Lung (tissue), 12 donors: ENCODE measurements around the gene LINC01488. TPM values are rescaled to one million over a fixed set of nuclear protein-coding genes. Genes with fewer than 3 reads are reported as not detected.

ENCODE experiments used
- ATAC-seq: fragments of 200-7000 bp; cut with Tn5 transposase; one replicate; pipeline ENCODE4 v1.9.1; 2020; ENCODE audit warnings: moderate number of reproducible peaks; ENCODE audit not compliant: insufficient read depth, low FRiP score
- DNase-seq, 3 donors: peaks; one replicate each; pipeline ENCODE4 v3.0.0-alpha.2; 2013 to 2017
- H3K27ac ChIP-seq, 2 donors: one replicate each; pipeline ENCODE4 v1.5.1; 2013; ENCODE audit warnings: mild to moderate bottlenecking in 2 of 2, moderate library complexity in 2 of 2, control low read depth in 1 of 2, inconsistent platforms in 1 of 2, low read depth in 1 of 2, low read length in 1 of 2
- H3K27me3 ChIP-seq, 3 donors: one replicate each; pipeline ENCODE4 v1.5.1; 2013; ENCODE audit warnings: low read length in 2 of 3; ENCODE audit not compliant: control insufficient read depth in 3 of 3, insufficient read depth in 3 of 3
- H3K36me3 ChIP-seq, 4 donors: one replicate each; pipeline ENCODE4 v1.5.1; 2013; ENCODE audit warnings: low read length in 4 of 4, mild to moderate bottlenecking in 1 of 4, moderate library complexity in 1 of 4; ENCODE audit not compliant: control insufficient read depth in 4 of 4, insufficient read depth in 4 of 4
- H3K4me1 ChIP-seq, 5 donors: one replicate each; pipeline ENCODE4 v1.5.1; 2013; ENCODE audit warnings: low read length in 5 of 5, mild to moderate bottlenecking in 2 of 5, moderate library complexity in 1 of 5; ENCODE audit not compliant: control insufficient read depth in 5 of 5, insufficient read depth in 5 of 5
- H3K4me3 ChIP-seq: one replicate; pipeline ENCODE4 v1.5.1; 2013; ENCODE audit warnings: mild to moderate bottlenecking, control low read depth, moderate library complexity
- H3K9ac ChIP-seq, 2 donors: one replicate each; pipeline ENCODE4 v1.5.1; 2013; ENCODE audit warnings: low read length in 2 of 2, control low read depth in 1 of 2; ENCODE audit not compliant: insufficient read depth in 1 of 2
- H3K9me3 ChIP-seq, 4 donors: one replicate each; pipeline ENCODE4 v1.5.1; 2013; ENCODE audit warnings: low read length in 3 of 4, mild to moderate bottlenecking in 1 of 4, moderate library complexity in 1 of 4; ENCODE audit not compliant: control insufficient read depth in 4 of 4, insufficient read depth in 3 of 4
- CTCF ChIP-seq: IDR thresholded peaks from 2 replicates; pipeline ENCODE4 v1.5.1; 2012; ENCODE audit warnings: mild to moderate bottlenecking; ENCODE audit errors: control extremely low read depth, extremely low read depth
- WGBS, 2 donors: extraction: QIAGEN DNeasy Blood & Tissue Kit; methylation state at CpG; one replicate each; pipeline ENCODE4 v1.1.7; 2013; 5-methylcytosine and 5-hydroxymethylcytosine counted together
- polyA plus RNA-seq, 2 donors: library from polyadenylated mRNA; stranded (reverse); fragments of 200-250 nt; gene quantifications; one replicate each; pipeline ENCODE4 v1.2.1, GENCODE V29; 2013
- total RNA-seq, 2 donors: library from RNA; depleted of rRNA in 1 of 2; stranded (reverse); fragments of >200 nt in 1 of 2; gene quantifications; one replicate each; pipeline ENCODE4 v1.2.1, GENCODE V29; 2014 to 2021
- donor health status: control.
- donor health status: control.
- donor health status: Bipolar disorder and iron deficiency.
- donor health status: healthy.
- donor health status: DM: yes; HTN: yes; CAD: no.

The LINC01488 gene
- total and polyA plus RNA-seq, 4 donors: not detected

- ATAC-seq: no peak
- no peak overlapping the region for H3K4me3 ChIP-seq
- TF ChIP-seq CTCF: no peak
- H3K9me3 ChIP-seq: peaks cover 0 to 9% (median 2%) of the 10 kb centered on the region in 4 donors
- H3K9ac ChIP-seq: no peak overlapping the region
- 72 to 89% methylated on average over 17 of the region's 17 CpGs for WGBS, 2 donors
- no peak for DNase-seq
- H3K36me3 ChIP-seq: no peaks in the 10 kb centered on the region
- H3K4me1 ChIP-seq: peaks cover 0 to 22% (median 13%) of the 10 kb centered on the region in 5 donors
- H3K27me3 ChIP-seq: no peaks in the 10 kb centered on the region
- H3K27ac ChIP-seq: no peak overlapping the region
Observed at GRCh38 chr11:69465236-69466000, 16.0 kb upstream of the LINC01488 start.

- no peak for ATAC-seq
- no peak for DNase-seq
- H3K4me3 ChIP-seq: no peak overlapping the region
- peaks cover 0 to 22% (median 13%) of the 10 kb centered on the region in 5 donors for H3K4me1 ChIP-seq
- no peak overlapping the region for H3K27ac ChIP-seq
- H3K27me3 ChIP-seq: no peaks in the 10 kb centered on the region
- no peaks in the 10 kb centered on the region for H3K36me3 ChIP-seq
- H3K9me3 ChIP-seq: peaks cover 0 to 8% (median 1%) of the 10 kb centered on the region in 4 donors
- no peak for TF ChIP-seq CTCF
- H3K9ac ChIP-seq: no peak overlapping the region
- WGBS, 2 donors: 88 to 92% methylated on average over 6 of the region's 6 CpGs
Observed at GRCh38 chr11:69466039-69466438, 15.4 kb upstream of the LINC01488 start.

GRCh38 chr11:69467196-69467595 is 14.3 kb upstream of the LINC01488 start:
- H3K9me3 ChIP-seq: peaks cover 0 to under 1% (median 0%) of the 10 kb centered on the region in 4 donors
- no peak for ATAC-seq
- TF ChIP-seq CTCF: no peak

More at GRCh38 chr11:69467196-69467595, 14.3 kb upstream of the LINC01488 start:
- Histone ChIP-seq H3K36me3 (no peaks in the 10 kb centered on the region), H3K9ac (no peak overlapping the region), H3K27ac (no peak overlapping the region), H3K4me3 (no peak overlapping the region), H3K27me3 (no peaks in the 10 kb centered on the region), H3K4me1 (peaks cover 0 to 25% (median 13%) of the 10 kb centered on the region in 5 donors)
- no peak for DNase-seq
- 81 to 84% methylated on average over 4 of the region's 4 CpGs for WGBS, 2 donors
